Measurements from ENCODE around the gene SLC10A6. TPM values are rescaled to one million over a fixed set of nuclear protein-coding genes. Genes with fewer than 3 reads are reported as not detected.

The SLC10A6 gene
- polyA plus RNA-seq, 3 donors: 0.08 to 0.14 (median 0.14) TPM

- no peak for DNase-seq (ENCODE audit: low read depth in 3 of 3, low spot score in 2 of 3)
Measured at GRCh38 chr4:86853209-86853608, 4.0 kb upstream of the SLC10A6 start.

GRCh38 chr4:86848136-86848535, 1.0 kb downstream of the SLC10A6 start:
- DNase-seq (ENCODE audit: low read depth in 3 of 3, low spot score in 2 of 3): no peak

GRCh38 chr4:86847571-86847970, 1.6 kb downstream of the SLC10A6 start:
- DNase-seq (ENCODE audit: low read depth in 3 of 3, low spot score in 2 of 3): no peak

DNA sequence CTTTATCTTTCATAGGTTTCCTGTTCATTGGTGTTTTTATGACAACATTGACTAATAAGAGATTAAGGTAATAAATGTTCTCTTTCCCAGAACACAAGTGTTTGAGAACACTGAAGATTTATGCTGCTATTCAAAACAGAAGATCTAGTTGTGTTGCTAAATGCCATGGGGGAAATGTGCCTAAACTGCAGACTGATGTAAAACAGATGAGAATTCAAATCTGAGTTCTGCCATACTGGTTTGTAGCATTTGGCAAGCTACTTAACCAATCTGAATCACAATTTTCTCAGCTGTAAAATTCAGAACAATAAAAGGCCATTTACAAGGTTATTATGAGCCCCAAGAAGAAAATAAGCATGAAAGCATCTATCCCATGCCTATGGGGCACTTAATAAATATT, 2.3 kb downstream of the SLC10A6 start:
- no peak for DNase-seq (ENCODE audit: low read depth in 3 of 3, low spot score in 2 of 3)

DNA sequence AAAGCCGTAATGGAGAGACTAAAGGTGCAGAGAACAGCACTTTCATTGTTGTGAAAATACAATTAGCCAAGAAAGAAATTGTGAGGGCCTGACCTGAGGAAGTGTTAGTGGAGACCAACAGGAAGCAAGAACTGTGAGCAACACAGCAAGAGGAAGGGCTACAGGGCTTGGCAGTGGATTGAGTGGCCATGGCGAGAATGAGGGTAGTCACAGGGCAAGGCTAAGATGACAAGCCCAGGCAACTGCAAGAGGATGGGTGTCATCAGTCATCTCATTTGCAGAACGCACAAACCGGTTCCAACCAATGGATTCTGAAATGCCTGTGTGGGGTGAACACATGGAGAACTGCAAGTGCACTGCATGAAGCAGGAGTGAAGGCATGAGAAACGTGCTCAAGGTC, 3.6 kb downstream of the SLC10A6 start:
- DNase-seq (ENCODE audit: low read depth in 3 of 3, low spot score in 2 of 3): no peak

DNA sequence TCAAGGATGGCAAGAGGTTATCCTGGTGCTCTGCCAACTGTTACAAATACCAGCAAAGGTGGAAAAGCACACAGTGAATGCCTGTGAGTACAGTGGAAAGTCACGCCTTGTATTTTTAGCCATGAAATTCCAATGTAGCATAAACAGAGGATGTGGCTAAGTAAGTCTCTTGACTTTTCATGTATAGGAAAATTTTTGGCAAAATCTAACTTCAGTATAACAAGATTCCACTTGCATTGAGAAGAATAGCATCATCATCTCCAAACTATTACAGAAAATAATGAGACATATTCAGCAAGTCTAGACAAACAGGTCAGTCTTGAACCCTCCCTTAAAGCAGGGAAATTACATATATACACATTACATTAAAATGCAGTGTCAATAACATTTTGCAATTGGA, 7.9 kb downstream of the SLC10A6 start:
- no peak for DNase-seq (ENCODE audit: low read depth in 3 of 3, low spot score in 2 of 3)

- DNase-seq (ENCODE audit: low read depth in 3 of 3, low spot score in 2 of 3): no peak
Measured at GRCh38 chr4:86840858-86841257, 8.3 kb downstream of the SLC10A6 start.

- DNase-seq (ENCODE audit: low read depth in 3 of 3, low spot score in 2 of 3): no peak
Measured at GRCh38 chr4:86837691-86838503, 11.3 kb downstream of the SLC10A6 start.

- DNase-seq (ENCODE audit: low read depth in 3 of 3, low spot score in 2 of 3): no peak
Measured at GRCh38 chr4:86835677-86836076, 13.5 kb downstream of the SLC10A6 start.

- DNase-seq (ENCODE audit: low read depth in 3 of 3, low spot score in 2 of 3): no peak
Measured at GRCh38 chr4:86834901-86835300, 14.3 kb downstream of the SLC10A6 start.

GRCh38 chr4:86833615-86834014, 15.6 kb downstream of the SLC10A6 start:
- DNase-seq (ENCODE audit: low read depth in 3 of 3, low spot score in 2 of 3): no peak

DNA sequence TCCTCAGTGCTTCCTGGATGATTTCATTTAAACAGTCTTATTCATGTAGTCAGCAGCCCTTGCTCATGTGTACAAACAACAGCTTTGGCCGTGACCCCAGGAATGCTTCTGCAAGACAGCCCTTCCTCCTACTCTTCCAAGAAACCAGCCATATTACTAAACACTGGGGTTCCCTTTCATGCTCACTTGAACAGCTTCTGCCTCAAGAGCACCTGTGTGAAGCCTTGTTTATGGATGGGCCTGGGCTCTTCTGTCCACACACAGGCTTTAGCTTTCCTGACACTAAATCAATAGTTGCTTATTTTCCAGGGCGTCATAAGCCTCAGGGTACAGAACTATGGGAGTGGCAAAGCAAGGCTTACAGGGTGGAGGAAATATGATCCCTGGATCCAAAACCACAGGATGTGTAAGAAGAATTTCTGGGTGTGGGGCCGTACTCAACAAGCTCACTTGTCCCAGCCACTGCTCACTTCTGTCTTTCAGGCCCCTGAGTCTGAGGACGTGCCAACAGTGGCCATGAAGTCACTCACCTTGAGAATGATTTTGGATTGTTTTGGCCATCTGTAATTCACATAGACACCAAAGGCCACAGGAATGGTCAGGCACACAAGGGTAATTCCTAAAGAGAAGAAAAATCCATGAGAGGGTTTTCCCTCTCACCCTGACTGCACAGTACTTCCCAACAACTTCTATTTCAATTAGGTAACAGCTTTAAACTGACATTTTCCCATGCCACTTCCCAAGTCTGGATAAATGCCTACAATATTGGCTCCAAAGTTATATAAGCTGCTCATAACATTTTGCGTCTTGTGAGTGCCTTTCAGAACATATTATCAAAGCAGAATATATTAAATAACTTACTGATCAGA, 17.7 kb downstream of the SLC10A6 start:
- DNase-seq (ENCODE audit: low read depth in 3 of 3, low spot score in 2 of 3): no peak

DNA sequence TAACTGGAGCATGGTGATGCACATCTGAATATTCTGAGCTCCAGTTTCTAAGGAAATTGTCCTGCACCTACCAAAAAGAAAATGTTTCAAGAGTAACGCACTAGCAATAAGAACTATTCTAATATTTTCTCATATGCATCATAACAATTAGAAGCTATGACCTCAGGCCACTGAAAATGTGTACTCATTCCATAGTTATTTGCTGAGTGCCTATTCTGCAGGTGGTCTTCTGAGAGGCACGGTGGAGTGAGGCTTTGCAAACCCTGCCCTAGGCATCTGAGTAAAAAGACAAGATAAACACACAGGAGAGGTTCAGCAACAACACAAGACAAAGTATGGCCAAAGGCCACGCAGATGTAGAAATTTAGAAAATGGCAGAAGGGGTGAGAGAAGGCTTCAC, 23.7 kb downstream of the SLC10A6 start:
- DNase-seq (ENCODE audit: low read depth in 3 of 3, low spot score in 2 of 3): no peak

- no peak for DNase-seq (ENCODE audit: low read depth in 3 of 3, low spot score in 2 of 3)
Measured at GRCh38 chr4:86822136-86822535, 27.0 kb downstream of the SLC10A6 start.

DNA sequence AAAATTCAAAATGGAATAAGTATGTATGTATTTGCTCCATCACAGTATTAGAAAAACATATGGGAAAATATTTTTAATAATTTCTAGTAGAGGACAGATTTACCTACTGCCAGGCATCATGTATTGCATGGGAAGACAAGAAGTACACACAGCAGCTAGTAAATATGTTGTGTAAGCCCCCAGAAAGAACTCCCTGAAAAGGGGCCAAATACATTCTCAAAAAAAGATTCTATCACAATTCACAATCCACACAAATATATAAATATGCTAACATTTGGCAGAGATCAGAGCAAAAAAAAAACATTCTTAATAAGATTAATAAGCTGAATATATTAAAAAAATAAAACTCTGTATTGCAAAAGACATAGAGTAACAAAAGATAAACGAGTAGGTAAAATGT, 28.0 kb downstream of the SLC10A6 start:
- no peak for DNase-seq (ENCODE audit: low read depth in 3 of 3, low spot score in 2 of 3)

- no peak for DNase-seq (ENCODE audit: low read depth in 3 of 3, low spot score in 2 of 3)
Measured at GRCh38 chr4:86819561-86819960, 29.6 kb downstream of the SLC10A6 start.

- DNase-seq (ENCODE audit: low read depth in 3 of 3, low spot score in 2 of 3): no peak
Measured at GRCh38 chr4:86818841-86819240, 30.3 kb downstream of the SLC10A6 start.

DNA sequence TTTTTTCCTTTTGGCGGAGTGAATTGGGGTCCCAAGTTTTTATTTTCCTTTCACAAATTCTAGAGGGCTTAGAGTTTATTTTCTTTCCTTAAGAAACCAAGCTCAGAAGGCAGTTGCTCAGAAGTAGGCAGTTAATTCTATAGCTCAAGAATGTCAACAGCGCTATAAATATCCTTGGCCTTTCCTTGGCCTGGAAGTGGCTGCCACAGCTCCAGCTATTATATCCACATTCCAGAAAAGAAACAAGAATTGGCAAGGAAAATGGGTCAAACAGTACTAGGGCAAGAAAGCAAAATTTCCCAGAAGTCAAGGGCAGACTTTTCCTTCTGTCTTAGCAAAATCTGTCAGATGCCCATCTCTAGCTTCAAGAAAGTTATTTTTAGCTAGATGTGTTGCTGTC, 31.0 kb downstream of the SLC10A6 start:
- DNase-seq (ENCODE audit: low read depth in 3 of 3, low spot score in 2 of 3): no peak

DNA sequence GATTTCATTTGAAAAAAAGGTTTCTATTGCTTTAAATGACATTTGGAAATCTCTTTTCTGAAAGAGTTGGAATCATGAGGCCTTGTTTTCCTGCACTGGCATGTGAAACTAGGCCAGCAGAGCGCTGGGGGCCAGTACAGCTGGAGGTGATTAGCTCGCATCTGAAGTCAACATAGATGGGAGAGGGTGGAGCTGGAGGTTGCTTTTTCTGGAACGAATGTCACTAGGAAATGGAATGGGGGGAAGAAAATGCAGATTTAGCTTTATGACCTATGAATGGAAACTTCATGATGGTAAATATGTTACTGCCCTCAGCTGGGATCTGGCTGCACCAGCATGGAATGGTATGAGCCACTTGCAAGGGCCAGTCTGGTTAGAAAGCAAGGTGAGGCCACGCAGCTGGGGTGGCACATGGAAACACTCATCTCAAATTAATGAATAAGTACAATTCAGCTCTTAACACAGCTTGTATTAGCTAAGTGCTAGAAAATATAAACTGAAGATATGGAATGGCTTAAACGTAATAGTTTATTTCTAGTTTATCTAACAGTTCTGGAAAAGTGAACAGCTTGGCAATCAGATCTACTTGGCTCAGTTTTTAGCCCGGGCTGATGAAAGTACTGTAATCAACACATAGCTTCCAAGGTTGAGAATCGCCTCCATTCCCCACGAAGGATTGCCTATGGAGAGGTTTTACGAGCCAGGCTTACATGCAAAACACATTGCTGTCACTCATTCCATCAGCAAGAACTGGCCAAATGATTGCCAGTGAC, 32.5 kb downstream of the SLC10A6 start:
- DNase-seq (ENCODE audit: low read depth in 3 of 3, low spot score in 2 of 3): no peak

DNA sequence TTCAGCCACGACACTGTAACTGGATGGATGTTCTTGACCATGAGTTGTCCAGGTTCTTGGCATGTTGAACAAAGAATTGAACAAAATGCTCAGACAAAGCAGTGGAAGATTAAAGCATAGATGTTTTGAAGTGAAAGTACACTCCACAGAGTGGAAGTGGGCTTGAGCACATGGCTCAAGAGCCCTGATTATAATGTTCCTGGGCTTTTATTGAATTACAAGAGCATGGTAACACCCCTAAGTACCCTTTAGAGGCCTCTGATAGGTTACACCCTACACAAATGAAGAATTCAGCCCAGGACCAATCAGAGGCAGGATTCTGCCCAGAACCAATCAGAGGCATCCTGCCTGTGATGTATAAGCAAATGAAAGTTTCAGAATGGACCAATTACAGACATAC, 33.5 kb downstream of the SLC10A6 start:
- no peak for DNase-seq (ENCODE audit: low read depth in 3 of 3, low spot score in 2 of 3)

GRCh38 chr4:86810847-86811246, 38.3 kb downstream of the SLC10A6 start:
- DNase-seq (ENCODE audit: low read depth in 3 of 3, low spot score in 2 of 3): no peak
